Cerebellar nuclear complex (tissue), 1 donor: ENCODE measurements around the gene ATP6V0D1.
"Not testable (repeated sequence)": the region's sequence is repeated elsewhere in the genome, so short reads cannot be mapped to it uniquely, and the experiment has no call there.

ENCODE experiments used
- DNase-seq, 2 experiments: peaks; one replicate each; lab custom pipeline; 2025; lab: John Stamatoyannopoulos, UW

The ATP6V0D1 gene

GRCh38 chr16:67429053-67429798 is 51.7 kb downstream of the ATP6V0D1 start:
- no peak for DNase-seq

DNA sequence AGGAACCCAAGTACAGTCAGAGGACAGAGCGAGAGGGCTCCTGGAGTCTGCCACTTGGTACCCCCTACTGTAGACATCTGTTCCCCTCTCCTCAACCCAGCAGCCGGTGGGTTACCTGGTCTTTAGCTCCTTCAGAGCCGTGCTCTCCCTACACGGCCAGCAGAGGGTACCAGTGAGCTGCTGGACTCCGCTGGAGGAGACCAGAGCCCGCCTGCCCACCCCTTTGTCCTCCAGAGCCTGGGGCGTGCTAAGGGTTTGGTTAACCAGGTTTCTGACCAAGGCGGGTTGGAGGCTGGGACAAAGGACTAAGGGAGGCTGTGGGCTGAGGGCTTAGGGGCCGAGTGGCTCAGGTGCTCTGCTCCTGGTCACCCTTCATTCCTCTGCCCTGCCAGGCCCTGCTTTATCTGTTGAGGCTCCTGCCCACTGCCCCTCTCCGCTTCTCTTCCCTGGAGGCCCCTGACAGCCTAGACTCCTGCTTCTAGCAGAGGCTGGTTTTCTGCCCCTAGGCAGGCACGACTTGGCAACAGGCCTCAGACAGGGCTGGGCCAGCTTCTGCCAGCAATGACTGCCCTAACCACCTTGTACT is 52.7 kb downstream of the ATP6V0D1 start:
- peak in 1 of 2 experiments; percentile 28 for DNase-seq

DNA sequence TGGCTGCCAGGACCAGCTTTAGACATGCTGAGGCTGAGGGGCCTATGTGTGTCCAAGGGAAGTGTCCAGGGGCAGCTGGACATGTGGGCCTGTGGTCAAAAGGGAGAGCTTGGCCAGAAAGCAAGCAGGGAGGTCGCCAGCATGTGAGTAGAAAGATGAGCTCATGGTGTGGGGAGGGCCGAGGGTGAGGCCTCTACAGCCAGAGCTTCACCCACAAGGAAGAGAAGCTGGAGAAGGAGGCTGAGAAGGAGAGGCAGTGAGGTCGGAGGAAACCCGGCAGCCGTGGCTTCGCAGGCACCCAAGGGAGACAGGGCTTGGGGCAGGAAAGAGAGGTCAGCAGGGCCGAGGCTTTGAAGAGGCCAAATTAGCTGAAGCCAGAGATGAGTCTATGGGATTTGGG is 54.0 kb downstream of the ATP6V0D1 start:
- no peak for DNase-seq

GRCh38 chr16:67426022-67426421 is 54.9 kb downstream of the ATP6V0D1 start:
- no peak for DNase-seq

DNA sequence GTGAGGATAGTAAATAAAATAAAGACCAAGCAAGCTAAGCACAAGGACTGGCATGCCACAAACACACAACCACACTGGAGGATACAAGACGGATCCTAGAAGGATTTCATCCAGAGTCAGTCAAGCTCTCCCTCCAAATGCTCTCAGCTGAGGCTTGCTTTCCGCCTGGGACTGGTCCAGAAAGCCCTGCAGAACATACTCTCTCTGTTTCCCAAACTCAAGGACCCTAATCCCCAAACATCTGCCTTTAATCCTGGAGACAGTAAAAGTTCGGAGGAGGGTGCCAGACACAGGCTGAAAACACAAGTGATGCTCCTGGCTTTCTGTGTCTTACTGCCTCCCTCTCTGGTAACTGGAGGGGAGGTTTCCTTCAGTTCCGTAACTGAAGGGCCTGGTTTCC is 55.4 kb downstream of the ATP6V0D1 start:
- no peak for DNase-seq

DNA sequence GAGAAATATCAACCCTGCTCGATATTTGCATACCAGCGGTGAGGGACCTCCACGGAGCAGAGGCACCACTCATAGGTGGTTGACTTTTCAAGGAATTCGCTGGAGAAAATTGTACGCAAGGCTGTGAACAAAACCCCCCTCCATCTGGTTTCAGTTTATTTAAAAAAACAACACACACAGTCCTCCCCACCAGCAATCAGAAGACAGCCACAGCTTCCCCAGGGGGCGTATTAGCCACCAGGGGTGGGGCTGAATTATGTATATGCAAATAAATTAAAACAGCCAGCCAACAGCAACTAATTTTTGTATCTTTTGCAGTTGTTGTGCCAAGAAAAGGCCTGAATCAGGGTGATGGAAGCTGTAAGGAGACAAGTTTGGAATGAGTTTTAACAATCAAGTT is 55.9 kb downstream of the ATP6V0D1 start:
- DNase-seq, result no peak

GRCh38 chr16:67424261-67424615 is 56.7 kb downstream of the ATP6V0D1 start:
- DNase-seq, result no peak

DNA sequence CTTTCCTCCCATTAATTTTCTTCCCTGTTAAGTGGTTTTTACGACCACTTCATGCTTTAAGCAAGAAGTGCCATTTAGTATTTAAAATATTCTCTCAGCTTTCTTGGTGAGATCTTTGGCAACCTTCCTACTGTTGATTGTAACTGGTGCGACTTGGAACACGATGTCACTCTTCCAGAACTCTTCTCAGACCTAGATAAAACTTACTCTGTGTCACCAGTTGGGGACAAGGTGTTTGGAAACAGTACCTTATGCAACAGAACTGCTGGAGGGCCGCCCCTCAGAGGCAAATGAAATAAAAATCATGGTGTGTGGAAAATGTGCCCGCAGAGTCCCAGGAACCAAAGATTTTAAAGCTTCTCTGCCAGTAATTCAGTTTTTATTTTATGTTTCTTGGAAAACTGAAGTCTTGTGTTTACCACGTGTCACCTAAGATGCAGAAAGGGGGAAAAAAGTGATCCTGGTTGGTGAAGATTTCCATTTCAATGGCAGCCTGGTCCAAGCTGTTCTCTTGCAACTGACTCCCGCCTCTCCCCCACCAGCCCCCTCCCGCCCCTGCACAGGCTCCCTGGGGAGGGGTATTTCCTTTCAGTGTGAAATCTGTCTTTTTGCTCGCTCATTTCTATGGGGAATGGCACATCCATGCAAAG is 57.2 kb downstream of the ATP6V0D1 start:
- DNase-seq, result no peak

- DNase-seq, result no peak
Measured at GRCh38 chr16:67423015-67423414, 57.9 kb downstream of the ATP6V0D1 start.

DNA sequence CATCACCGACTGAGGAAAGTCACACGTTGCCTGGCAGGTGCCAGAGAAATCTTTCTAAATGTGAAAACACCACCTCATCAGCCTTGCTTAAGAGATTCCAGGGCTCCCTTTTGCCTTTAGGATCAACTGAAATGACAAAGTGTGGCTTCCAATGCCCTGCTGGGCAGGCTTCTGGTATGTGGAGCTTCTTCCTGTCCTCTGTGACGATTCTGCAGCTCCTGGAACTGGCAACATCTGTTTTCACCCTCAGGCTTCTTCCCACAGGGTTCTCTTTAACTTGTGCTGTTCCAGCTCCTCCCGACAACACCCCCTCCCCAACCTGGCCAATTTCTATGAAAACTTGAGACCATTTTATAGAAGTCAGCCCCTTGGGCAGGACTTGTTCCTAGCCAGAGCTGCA is 59.9 kb downstream of the ATP6V0D1 start:
- no peak for DNase-seq

GRCh38 chr16:67419931-67420330 is 61.0 kb downstream of the ATP6V0D1 start:
- no peak for DNase-seq

DNA sequence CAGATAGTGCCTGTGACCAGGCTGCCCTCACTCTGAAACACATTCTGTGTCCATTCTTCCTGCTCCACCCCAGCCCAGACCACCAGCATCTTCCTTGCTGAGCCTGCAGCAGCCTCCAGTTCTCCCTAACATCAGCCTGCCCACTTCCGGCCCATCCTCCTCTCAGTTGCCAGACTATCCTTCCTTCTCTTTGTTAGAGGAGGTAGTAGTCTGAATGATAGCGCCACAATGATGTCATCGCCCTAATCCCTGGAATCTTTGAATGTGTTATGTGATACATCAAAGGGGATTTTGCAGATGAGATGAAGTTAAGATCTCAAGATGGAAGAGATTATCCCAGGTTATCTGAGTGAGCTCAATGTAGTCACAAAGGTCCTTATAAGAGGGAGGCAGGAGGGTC is 61.5 kb downstream of the ATP6V0D1 start:
- DNase-seq, result no peak

- DNase-seq, result no peak
Measured at GRCh38 chr16:67417333-67418061, 63.5 kb downstream of the ATP6V0D1 start.

DNA sequence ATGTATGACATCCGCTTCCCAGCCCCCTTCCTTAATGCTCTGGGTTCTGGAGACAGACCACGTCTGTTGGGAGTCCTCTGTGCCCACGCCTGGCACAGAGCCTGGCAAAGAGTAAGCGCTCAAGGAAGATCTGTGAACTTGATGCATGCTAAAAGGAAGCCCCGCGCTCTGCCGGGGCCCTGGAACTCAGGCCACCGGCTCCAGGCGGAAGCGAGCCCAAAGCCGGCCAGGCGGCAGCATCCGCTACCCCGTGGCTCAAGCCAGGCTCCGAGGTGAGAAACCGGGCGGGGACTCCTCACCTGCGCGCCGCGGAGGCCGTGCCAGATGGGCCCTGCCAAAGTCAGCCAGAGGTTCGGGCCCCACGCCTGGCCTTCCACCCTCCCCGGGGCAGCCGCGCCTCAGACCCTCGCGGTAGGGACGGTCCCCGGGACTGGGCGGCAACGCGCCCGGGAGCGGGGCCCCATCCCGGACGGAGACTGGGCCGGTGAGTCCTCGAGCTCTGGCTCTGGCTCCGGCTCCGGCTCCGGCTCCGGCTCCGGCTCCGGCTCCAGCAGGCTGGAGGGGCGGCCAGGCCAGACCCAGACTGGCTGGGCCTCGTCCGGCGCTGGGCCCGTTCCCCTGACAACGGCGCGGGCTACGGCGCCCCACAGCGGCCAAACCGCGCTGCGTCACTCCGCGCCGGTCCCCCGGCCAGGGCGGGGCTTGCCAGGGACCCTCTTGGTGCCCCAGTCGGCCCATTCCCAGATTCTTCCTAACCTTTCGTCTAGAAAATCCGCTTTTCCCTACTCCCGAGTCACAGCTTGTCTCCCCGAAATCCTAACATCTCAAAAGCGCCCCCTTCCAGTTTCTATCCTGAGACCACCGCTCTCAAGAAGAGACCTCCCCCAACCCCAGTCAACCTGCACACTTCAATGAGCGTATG is 64.8 kb downstream of the ATP6V0D1 start, which contains the start of gene ZDHHC1:
Gene ZDHHC1, minus strand, starts transcription at position 606 of the 922 bp plus-strand sequence. CDS start 8,702 bp downstream, outside the sequence.
- no peak for DNase-seq

- DNase-seq, result not testable (repeated sequence)
Measured at GRCh38 chr16:67415421-67415820, 65.5 kb downstream of the ATP6V0D1 start.

GRCh38 chr16:67413978-67414911 is 66.7 kb downstream of the ATP6V0D1 start:
- DNase-seq, result no peak

GRCh38 chr16:67412294-67412693 is 68.7 kb downstream of the ATP6V0D1 start:
- DNase-seq, result no peak

DNA sequence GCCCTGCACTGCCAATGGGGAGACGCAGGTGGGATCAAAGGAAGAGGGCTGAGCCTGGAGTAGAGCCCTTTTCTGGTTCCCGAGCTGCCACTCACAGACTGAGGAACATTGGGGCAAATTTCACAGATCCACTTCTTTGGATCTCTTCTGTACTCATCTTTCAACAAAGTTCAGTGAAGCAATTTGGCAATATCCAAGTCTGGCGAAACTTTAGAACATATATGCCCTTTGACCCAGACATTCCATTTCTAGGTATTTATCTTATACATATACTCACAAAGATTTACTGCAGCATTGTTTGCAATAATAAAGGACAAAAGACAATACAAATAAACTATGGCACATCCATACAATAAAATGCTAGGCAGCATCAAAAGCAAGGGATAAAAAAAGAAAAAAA is 69.6 kb downstream of the ATP6V0D1 start:
- no peak for DNase-seq

GRCh38 chr16:67409631-67410030 is 71.3 kb downstream of the ATP6V0D1 start:
- DNase-seq, result no peak

- no peak for DNase-seq
Measured at GRCh38 chr16:67407788-67408452, 73.0 kb downstream of the ATP6V0D1 start.
